SK-N-SH treated with all-trans-retinoic acid at 6 μM for 48 hours (cell line): ENCODE measurements around the gene OS9.

Source experiments
- PATZ1 ChIP-seq: fragments of 250-450 bp; sonication (Bioruptor Pico); IDR thresholded peaks from 2 replicates; pipeline ENCODE4 v1.8.0; 2020; ENCODE audit warnings: mild to moderate bottlenecking, moderate library complexity, borderline replicate concordance
- TCF4 ChIP-seq: fragments of 250-450 bp; sonication (Bioruptor Pico); IDR thresholded peaks from 2 replicates; pipeline ENCODE4 v1.8.0; 2021; ENCODE audit warnings: mild to moderate bottlenecking, moderate library complexity, borderline replicate concordance
- TOX ChIP-seq: fragments of 250-450 bp; sonication (Bioruptor Pico); IDR thresholded peaks from 2 replicates; pipeline ENCODE4 v1.8.0; 2021; ENCODE audit warnings: mild to moderate bottlenecking, moderate library complexity, borderline replicate concordance
- ZFP3 ChIP-seq: fragments of 250-450 bp; sonication (Bioruptor Pico); IDR thresholded peaks from 2 replicates; pipeline ENCODE4 v1.5.0; 2020; ENCODE audit warnings: mild to moderate bottlenecking, moderate library complexity

- TF ChIP-seq TOX (no peak), TCF4 (CRISPR knock-in tag) (no peak), ZFP3 (no peak), PATZ1 (CRISPR knock-in tag) (peak; percentile 20)
These were observed 51.0 kb downstream of the OS9 start, which contains the start of gene TSPAN31 for GRCh38 chr12:57744777-57745484.
